Fibroblast of lung (primary cell): ENCODE measurements around the gene PIK3C2B.

Experiments used
- EZH2 ChIP-seq: IDR thresholded peaks from 2 replicates; pipeline ENCODE4 v1.5.1; 2012; ENCODE audit warnings: low read length, control low read depth, mild to moderate bottlenecking; ENCODE audit errors: missing control alignments
- TF ChIP-seq, protein P1 (sequence below), 2 donors: IDR thresholded peaks in 1 of 2; conservative IDR thresholded peaks in 1 of 2; 1 replicate in 1 of 2; 2 replicates in 1 of 2; pipeline ENCODE4 v1.5.1; 2011 to 2012; ENCODE audit warnings: low read length in 2 of 2, control low read depth in 1 of 2, inconsistent platforms in 1 of 2, low read depth in 1 of 2, mild to moderate bottlenecking in 1 of 2

- TF ChIP-seq, protein P1, sequence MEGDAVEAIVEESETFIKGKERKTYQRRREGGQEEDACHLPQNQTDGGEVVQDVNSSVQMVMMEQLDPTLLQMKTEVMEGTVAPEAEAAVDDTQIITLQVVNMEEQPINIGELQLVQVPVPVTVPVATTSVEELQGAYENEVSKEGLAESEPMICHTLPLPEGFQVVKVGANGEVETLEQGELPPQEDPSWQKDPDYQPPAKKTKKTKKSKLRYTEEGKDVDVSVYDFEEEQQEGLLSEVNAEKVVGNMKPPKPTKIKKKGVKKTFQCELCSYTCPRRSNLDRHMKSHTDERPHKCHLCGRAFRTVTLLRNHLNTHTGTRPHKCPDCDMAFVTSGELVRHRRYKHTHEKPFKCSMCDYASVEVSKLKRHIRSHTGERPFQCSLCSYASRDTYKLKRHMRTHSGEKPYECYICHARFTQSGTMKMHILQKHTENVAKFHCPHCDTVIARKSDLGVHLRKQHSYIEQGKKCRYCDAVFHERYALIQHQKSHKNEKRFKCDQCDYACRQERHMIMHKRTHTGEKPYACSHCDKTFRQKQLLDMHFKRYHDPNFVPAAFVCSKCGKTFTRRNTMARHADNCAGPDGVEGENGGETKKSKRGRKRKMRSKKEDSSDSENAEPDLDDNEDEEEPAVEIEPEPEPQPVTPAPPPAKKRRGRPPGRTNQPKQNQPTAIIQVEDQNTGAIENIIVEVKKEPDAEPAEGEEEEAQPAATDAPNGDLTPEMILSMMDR (conservative IDR thresholded peaks at IDR 0.05 in 1 of 2, IDR thresholded peaks at IDR 0.05 in 1 of 2; ENCODE audit: low read depth in 1 of 2, low read length in 2 of 2), result peak; percentile 68 to 79
- TF ChIP-seq EZH2, result no peak
Observed at GRCh38 chr1:204446413-204447111, 48.0 kb downstream of the PIK3C2B start.
